Measurements from ENCODE around the gene BANK1. TPM values are rescaled to one million over a fixed set of nuclear protein-coding genes. Genes with fewer than 3 reads are reported as not detected.

Gene BANK1
- total RNA-seq, 2 experiments from 2014 or later = not detected

GRCh38 chr4:101973361-101973760 is 182.8 kb downstream of the BANK1 start:
- no peak overlapping the region for H2AFZ ChIP-seq (ENCODE audit: low read length)
- CTCF ChIA-PET (ENCODE audit: unreplicated experiment) = no interaction called here
- H3K4me2 ChIP-seq (ENCODE audit: low read length) = no peak overlapping the region
- no peak overlapping the region for H3K4me3 ChIP-seq (ENCODE audit: low read depth, low read length, poor library complexity, severe bottlenecking)
- H3K36me3 ChIP-seq (ENCODE audit: insufficient read depth, low read length) = no peaks in the 10 kb centered on the region
- no peaks in the 10 kb centered on the region for H3K9me3 ChIP-seq (ENCODE audit: low read length)
- intact Hi-C loops (cut with micrococcal nuclease; ENCODE audit: unreplicated experiment) = no loop called here
- H3K9me2 ChIP-seq (ENCODE audit: insufficient read depth, low read length) = no peaks in the 10 kb centered on the region
- TF ChIP-seq EZH2phosphoT487 (IDR thresholded peaks at IDR 0.05; ENCODE audit: borderline replicate concordance, low read depth, low read length) (no peak), CTCF (conservative IDR thresholded peaks at IDR 0.05; ENCODE audit: low read length) (no peak)
- no peaks in the 10 kb centered on the region for H4K20me1 ChIP-seq (ENCODE audit: insufficient read depth, low read length)
- no peak for DNase-seq (ENCODE audit: low spot score)
- H3K4me1 ChIP-seq (ENCODE audit: insufficient read depth, low read length, poor library complexity, severe bottlenecking) = no peaks in the 10 kb centered on the region
- POLR2A ChIA-PET = interaction anchor here (1.2 kb wide), 1 partner anchor 58 kb away, joined by 3 read pairs; no protein-coding TSS in a partner anchor
- H3K79me2 ChIP-seq (ENCODE audit: insufficient read depth, low read depth, low read length) = no peaks in the 10 kb centered on the region
- no peak overlapping the region for H3K27ac ChIP-seq (ENCODE audit: low read depth, low read length, poor library complexity, severe bottlenecking)
- no TSS peak for BruUV-seq (replicated peaks)

GRCh38 chr4:101977076-101977475 is 186.5 kb downstream of the BANK1 start:
- Histone ChIP-seq H2AFZ (ENCODE audit: low read length) (no peak overlapping the region), H4K20me1 (ENCODE audit: insufficient read depth, low read length) (no peaks in the 10 kb centered on the region), H3K36me3 (ENCODE audit: insufficient read depth, low read length) (no peaks in the 10 kb centered on the region), H3K4me2 (ENCODE audit: low read length) (no peak overlapping the region), H3K27ac (ENCODE audit: low read depth, low read length, poor library complexity, severe bottlenecking) (no peak overlapping the region), H3K9me2 (ENCODE audit: insufficient read depth, low read length) (no peaks in the 10 kb centered on the region), H3K79me2 (ENCODE audit: insufficient read depth, low read depth, low read length) (no peaks in the 10 kb centered on the region), H3K9me3 (ENCODE audit: low read length) (no peaks in the 10 kb centered on the region), H3K4me3 (ENCODE audit: low read depth, low read length, poor library complexity, severe bottlenecking) (no peak overlapping the region), H3K4me1 (ENCODE audit: insufficient read depth, low read length, poor library complexity, severe bottlenecking) (no peaks in the 10 kb centered on the region)
- ChIA-PET POLR2A (no interaction called here), CTCF (ENCODE audit: unreplicated experiment) (no interaction called here)
- no TSS peak for BruUV-seq (replicated peaks)
- TF ChIP-seq EZH2phosphoT487 (IDR thresholded peaks at IDR 0.05; ENCODE audit: borderline replicate concordance, low read depth, low read length) (no peak), CTCF (conservative IDR thresholded peaks at IDR 0.05; ENCODE audit: low read length) (no peak)
- intact Hi-C loops (cut with micrococcal nuclease; ENCODE audit: unreplicated experiment) = no loop called here
- no peak for DNase-seq (ENCODE audit: low spot score)

- H2AFZ ChIP-seq (ENCODE audit: low read length) = no peak overlapping the region
- no peak overlapping the region for H3K4me2 ChIP-seq (ENCODE audit: low read length)
Measured at GRCh38 chr4:101981756-101982155, 191.2 kb downstream of the BANK1 start.

More at GRCh38 chr4:101981756-101982155, 191.2 kb downstream of the BANK1 start:
- Histone ChIP-seq H3K27ac (ENCODE audit: low read depth, low read length, poor library complexity, severe bottlenecking) (no peak overlapping the region), H3K9me3 (ENCODE audit: low read length) (no peaks in the 10 kb centered on the region), H4K20me1 (ENCODE audit: insufficient read depth, low read length) (no peaks in the 10 kb centered on the region), H3K4me1 (ENCODE audit: insufficient read depth, low read length, poor library complexity, severe bottlenecking) (no peaks in the 10 kb centered on the region), H3K36me3 (ENCODE audit: insufficient read depth, low read length) (no peaks in the 10 kb centered on the region), H3K79me2 (ENCODE audit: insufficient read depth, low read depth, low read length) (no peaks in the 10 kb centered on the region), H3K4me3 (ENCODE audit: low read depth, low read length, poor library complexity, severe bottlenecking) (no peak overlapping the region), H3K9me2 (ENCODE audit: insufficient read depth, low read length) (no peaks in the 10 kb centered on the region)
- no peak for DNase-seq (ENCODE audit: low spot score)
- no peak for TF ChIP-seq CTCF (conservative IDR thresholded peaks at IDR 0.05; ENCODE audit: low read length)
- TF ChIP-seq EZH2phosphoT487 (IDR thresholded peaks at IDR 0.05; ENCODE audit: borderline replicate concordance, low read depth, low read length) = no peak
- intact Hi-C loops (cut with micrococcal nuclease; ENCODE audit: unreplicated experiment) = no loop called here
- no TSS peak for BruUV-seq (replicated peaks)
- POLR2A ChIA-PET = interaction anchor here (1.4 kb wide), 1 partner anchor 18 kb away, joined by 3 read pairs; no protein-coding TSS in a partner anchor
- CTCF ChIA-PET (ENCODE audit: unreplicated experiment) = no interaction called here
